Activated T-helper 17 cell treated with anti-CD3 and anti-CD28 coated beads, Interleukin-2, amount 50 U/mL, for 72 hours (primary cell): ENCODE measurements around the gene RAX. TPM values are rescaled to one million over a fixed set of nuclear protein-coding genes. Genes with fewer than 3 reads are reported as not detected.

Experiments
- ATAC-seq: fragments of 150-1000 bp; cut with Tn5 transposase; replicated peaks from 2 replicates; pipeline ENCODE4 v1.10.0; 2021; ENCODE audit warnings: mild to moderate bottlenecking, moderate library complexity
- H3K27ac Mint-ChIP-seq: one replicate; pipeline ENCODE4 v1.8.0; 2022; ENCODE audit warnings: mixed read lengths
- H3K27me3 Mint-ChIP-seq: one replicate; pipeline ENCODE4 v1.8.0; 2022; ENCODE audit warnings: mixed read lengths
- H3K36me3 Mint-ChIP-seq: one replicate; pipeline ENCODE4 v1.8.0; 2022; ENCODE audit warnings: low read depth, mild to moderate bottlenecking, mixed read lengths
- H3K4me1 Mint-ChIP-seq: one replicate; pipeline ENCODE4 v1.8.0; 2022; ENCODE audit warnings: mixed read lengths
- H3K4me3 Mint-ChIP-seq: one replicate; pipeline ENCODE4 v1.8.0; 2022; ENCODE audit warnings: mild to moderate bottlenecking, mixed read lengths
- H3K9me3 Mint-ChIP-seq: one replicate; pipeline ENCODE4 v1.8.0; 2022; ENCODE audit warnings: mixed read lengths
- total RNA-seq, 2 donors: library from RNA; stranded (reverse); gene quantifications; one replicate each; pipeline ENCODE4 v1.2.3, GENCODE V29; 2022

The RAX gene
- total RNA-seq, 2 donors from 2014 or later = 0.24 TPM; not detected in 1

DNA sequence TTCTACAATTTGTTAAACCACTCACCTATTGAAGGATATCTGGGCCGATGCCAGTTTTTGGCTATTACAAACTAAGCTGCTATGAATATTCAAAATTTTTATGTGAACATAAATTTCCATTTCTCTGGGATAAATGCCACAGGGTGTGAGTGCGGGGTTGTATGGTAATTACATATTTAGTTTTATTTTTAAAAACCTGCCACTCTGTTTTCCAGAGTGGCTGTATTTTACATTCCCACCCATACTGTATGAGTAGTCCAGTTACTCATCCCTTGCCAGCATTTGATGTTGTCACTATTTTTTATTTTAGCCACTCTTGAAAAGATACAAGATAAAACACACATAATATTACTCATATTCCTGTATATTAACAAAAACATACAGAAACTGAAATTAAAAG, 30.3 kb downstream of the RAX start:
- Mint-ChIP-seq H3K27me3 (peaks cover 33% of the 10 kb centered on the region), H3K9me3 (peaks cover 3% of the 10 kb centered on the region), H3K4me1 (no peaks in the 10 kb centered on the region), H3K27ac (no peak overlapping the region), H3K36me3 (no peaks in the 10 kb centered on the region), H3K4me3 (no peak overlapping the region)
- no peak for ATAC-seq

DNA sequence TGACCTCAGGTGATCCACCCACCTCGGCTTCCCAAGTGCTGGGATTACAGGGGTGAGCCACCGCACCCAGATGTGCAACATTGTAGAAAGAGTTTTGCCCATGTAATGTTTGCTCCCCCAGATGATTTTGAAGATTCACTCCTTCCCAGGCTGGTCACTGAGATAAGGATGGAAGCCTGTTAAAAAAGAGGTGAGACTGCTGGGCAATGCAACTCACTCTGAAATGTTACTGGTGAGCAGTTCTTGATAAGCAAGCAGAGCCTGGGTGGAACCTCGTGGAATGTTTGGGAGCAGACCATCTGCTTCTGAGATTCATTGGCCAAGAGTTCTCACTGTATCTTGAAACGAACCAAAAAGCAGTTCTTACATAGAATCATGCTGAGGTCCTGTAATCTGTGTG, 33.6 kb downstream of the RAX start:
- ATAC-seq = no peak
- no peak overlapping the region for H3K4me3 Mint-ChIP-seq
- peaks cover 3% of the 10 kb centered on the region for H3K9me3 Mint-ChIP-seq
- peaks cover 19% of the 10 kb centered on the region for H3K27me3 Mint-ChIP-seq
- H3K4me1 Mint-ChIP-seq = no peaks in the 10 kb centered on the region
- no peaks in the 10 kb centered on the region for H3K36me3 Mint-ChIP-seq
- no peak overlapping the region for H3K27ac Mint-ChIP-seq

DNA sequence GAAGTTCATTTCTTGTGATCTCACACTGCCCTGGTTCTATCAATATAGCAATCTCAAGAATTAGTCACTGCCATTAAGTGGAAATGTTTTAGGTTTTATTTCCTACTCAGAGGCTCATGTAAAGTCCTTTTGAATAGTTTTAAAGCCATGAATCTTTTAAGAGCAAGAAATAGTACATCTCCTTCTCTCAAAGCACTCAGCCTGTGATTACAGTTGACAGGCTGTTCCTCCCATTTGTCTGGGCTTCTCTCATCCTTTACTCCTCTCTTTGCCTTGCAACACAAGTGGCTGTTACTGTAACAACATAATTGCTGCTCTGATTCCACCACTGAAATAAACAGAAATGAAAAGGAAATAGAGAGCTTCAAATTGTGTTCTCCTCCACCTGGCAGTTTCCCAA, 34.9 kb downstream of the RAX start:
- no peak overlapping the region for H3K27ac Mint-ChIP-seq

DNA sequence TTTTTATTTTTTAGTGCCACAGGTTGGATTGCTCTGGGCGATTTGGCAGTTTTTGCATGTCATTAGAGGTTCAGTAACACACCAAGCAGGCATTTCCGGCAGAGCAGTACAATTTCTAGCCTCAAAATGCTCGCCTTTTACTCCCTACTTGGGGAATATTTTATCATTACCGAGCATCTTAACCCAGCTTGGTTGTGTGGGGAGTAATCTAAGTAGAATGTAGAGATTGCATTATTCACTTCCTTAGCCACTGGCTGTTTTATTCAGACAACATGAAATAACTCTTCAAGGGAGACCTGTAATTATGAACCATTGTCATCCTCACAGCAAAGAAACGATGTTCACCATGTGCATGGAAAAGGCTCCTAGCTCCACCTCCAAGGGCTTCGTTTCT, 40.2 kb downstream of the RAX start:
- Mint-ChIP-seq H3K4me1 (no peaks in the 10 kb centered on the region), H3K27me3 (peaks cover 41% of the 10 kb centered on the region), H3K36me3 (no peaks in the 10 kb centered on the region), H3K9me3 (no peaks in the 10 kb centered on the region), H3K27ac (no peak overlapping the region), H3K4me3 (no peak overlapping the region)
- ATAC-seq = no peak

More for the DNA sequence above, 34.9 kb downstream of the RAX start:
- Mint-ChIP-seq H3K9me3 (peaks cover 3% of the 10 kb centered on the region), H3K4me1 (no peaks in the 10 kb centered on the region), H3K27me3 (peaks cover 19% of the 10 kb centered on the region), H3K36me3 (no peaks in the 10 kb centered on the region), H3K4me3 (no peak overlapping the region)
- ATAC-seq = no peak

DNA sequence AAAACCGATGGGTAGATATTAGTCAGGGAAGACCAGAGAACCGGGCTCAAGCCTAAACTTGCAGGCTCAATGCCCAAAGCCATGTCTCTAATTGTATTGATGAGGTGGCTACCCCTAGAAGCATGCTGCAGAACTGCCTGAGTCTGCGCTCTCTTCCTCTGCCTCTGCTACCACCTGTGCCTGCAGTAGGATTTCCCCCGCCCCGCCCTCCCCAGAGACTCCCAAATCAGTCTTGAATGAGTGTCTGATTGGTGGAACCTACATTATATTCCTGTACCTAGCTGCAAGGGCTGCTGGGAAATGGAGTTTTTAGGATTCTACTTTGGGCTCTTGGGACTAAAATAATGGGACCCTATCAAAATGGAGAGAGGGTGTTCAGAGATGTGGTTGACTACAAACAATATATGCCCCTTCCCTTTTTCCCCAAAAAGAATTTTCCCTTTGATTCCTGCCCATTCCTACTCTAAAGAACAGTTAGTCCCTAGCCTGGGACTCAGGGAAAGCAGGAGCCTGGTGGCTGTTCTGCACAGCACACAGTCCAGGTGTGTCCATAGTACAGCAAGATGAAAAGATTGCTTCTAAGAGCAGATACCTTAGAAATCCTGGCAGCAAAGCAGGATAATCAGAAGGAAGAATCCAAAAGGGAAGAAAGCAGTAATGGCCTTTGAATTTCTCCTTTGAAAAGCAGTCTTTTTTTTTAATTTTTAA, 40.8 kb downstream of the RAX start:
- no peaks in the 10 kb centered on the region for H3K4me1 Mint-ChIP-seq
- H3K36me3 Mint-ChIP-seq = no peaks in the 10 kb centered on the region
- H3K4me3 Mint-ChIP-seq = no peak overlapping the region
- ATAC-seq = no peak
- H3K27me3 Mint-ChIP-seq = peaks cover 43% of the 10 kb centered on the region
- no peak overlapping the region for H3K27ac Mint-ChIP-seq
- H3K9me3 Mint-ChIP-seq = no peaks in the 10 kb centered on the region

GRCh38 chr18:59231877-59232276, 41.4 kb downstream of the RAX start:
- Mint-ChIP-seq H3K9me3 (no peaks in the 10 kb centered on the region), H3K4me3 (no peak overlapping the region), H3K27me3 (peaks cover 48% of the 10 kb centered on the region), H3K36me3 (no peaks in the 10 kb centered on the region), H3K4me1 (no peaks in the 10 kb centered on the region), H3K27ac (no peak overlapping the region)
- no peak for ATAC-seq

GRCh38 chr18:59231114-59231513, 42.1 kb downstream of the RAX start:
- no peak overlapping the region for H3K4me3 Mint-ChIP-seq
- H3K4me1 Mint-ChIP-seq = no peaks in the 10 kb centered on the region
- H3K27me3 Mint-ChIP-seq = peaks cover 49% of the 10 kb centered on the region
- no peaks in the 10 kb centered on the region for H3K36me3 Mint-ChIP-seq
- H3K9me3 Mint-ChIP-seq = no peaks in the 10 kb centered on the region
- H3K27ac Mint-ChIP-seq = no peak overlapping the region
- no peak for ATAC-seq

DNA sequence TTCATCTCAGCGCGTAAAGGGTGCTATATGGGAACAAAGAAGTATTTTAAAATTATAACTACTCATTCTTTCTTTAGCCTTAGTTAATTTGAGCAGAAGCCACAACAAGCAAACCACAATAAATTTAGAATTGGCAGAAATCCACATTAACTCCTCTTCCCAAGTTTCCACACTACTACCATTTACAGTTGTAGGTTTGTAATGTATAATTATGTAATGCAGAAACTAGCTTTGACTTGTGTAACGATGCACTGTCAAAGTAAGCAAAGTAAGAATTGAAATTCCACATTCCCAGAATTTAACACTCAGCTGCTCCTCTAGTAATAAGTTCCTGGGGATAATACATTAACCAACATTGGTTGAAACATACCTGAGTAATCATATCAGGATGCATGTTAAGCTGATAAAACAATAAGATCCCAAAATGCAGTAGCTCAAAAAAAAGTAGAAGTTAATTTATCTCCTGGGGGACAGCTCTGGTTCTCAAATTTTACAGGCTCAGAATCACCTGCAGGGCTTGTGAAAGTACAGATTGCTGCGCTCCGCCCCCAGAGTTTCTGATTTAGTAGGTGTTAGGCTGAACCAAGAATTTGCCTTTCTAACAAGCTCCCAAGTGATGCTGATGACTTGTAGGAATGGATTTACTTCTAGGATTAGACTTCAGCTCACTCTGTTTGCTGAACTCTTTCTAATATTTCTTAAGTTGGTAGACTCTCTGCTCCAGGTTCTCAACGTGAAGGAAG, 43.4 kb downstream of the RAX start:
- no peaks in the 10 kb centered on the region for H3K4me1 Mint-ChIP-seq
- peaks cover 52% of the 10 kb centered on the region for H3K27me3 Mint-ChIP-seq
- H3K9me3 Mint-ChIP-seq = no peaks in the 10 kb centered on the region
- no peak for ATAC-seq
- no peak overlapping the region for H3K27ac Mint-ChIP-seq
- H3K4me3 Mint-ChIP-seq = no peak overlapping the region
- no peaks in the 10 kb centered on the region for H3K36me3 Mint-ChIP-seq

- Mint-ChIP-seq H3K36me3 (no peaks in the 10 kb centered on the region), H3K27me3 (peaks cover 52% of the 10 kb centered on the region), H3K4me1 (no peaks in the 10 kb centered on the region), H3K9me3 (no peaks in the 10 kb centered on the region), H3K27ac (no peak overlapping the region), H3K4me3 (no peak overlapping the region)
- ATAC-seq = no peak
Measured at GRCh38 chr18:59229191-59229590, 44.1 kb downstream of the RAX start.

DNA sequence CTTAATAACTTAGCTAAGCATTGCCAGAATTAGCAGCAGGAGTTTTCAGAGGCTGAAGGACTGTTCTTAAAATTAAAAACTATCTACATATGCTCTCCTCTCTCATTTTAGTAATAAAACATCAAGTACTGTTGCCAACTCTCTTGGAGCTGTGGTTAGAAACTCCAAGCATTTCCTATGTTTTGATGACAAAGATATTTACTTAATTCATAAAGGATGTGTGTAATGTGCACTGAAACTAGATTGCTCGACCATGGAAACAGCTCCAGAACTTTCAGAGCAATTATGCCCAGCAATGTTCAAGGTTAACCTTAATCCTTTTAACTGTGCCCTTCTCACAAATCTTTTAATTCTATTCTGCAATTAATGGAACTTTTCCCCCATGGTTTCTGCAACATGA, 44.9 kb downstream of the RAX start:
- peaks cover 59% of the 10 kb centered on the region for H3K27me3 Mint-ChIP-seq
- no peak overlapping the region for H3K27ac Mint-ChIP-seq
- H3K36me3 Mint-ChIP-seq = no peaks in the 10 kb centered on the region
- no peaks in the 10 kb centered on the region for H3K4me1 Mint-ChIP-seq
- no peak overlapping the region for H3K4me3 Mint-ChIP-seq
- no peak for ATAC-seq
- no peaks in the 10 kb centered on the region for H3K9me3 Mint-ChIP-seq

GRCh38 chr18:59222341-59222740, 50.9 kb downstream of the RAX start:
- ATAC-seq = no peak
- H3K4me3 Mint-ChIP-seq = no peak overlapping the region
- H3K9me3 Mint-ChIP-seq = no peaks in the 10 kb centered on the region

DNA sequence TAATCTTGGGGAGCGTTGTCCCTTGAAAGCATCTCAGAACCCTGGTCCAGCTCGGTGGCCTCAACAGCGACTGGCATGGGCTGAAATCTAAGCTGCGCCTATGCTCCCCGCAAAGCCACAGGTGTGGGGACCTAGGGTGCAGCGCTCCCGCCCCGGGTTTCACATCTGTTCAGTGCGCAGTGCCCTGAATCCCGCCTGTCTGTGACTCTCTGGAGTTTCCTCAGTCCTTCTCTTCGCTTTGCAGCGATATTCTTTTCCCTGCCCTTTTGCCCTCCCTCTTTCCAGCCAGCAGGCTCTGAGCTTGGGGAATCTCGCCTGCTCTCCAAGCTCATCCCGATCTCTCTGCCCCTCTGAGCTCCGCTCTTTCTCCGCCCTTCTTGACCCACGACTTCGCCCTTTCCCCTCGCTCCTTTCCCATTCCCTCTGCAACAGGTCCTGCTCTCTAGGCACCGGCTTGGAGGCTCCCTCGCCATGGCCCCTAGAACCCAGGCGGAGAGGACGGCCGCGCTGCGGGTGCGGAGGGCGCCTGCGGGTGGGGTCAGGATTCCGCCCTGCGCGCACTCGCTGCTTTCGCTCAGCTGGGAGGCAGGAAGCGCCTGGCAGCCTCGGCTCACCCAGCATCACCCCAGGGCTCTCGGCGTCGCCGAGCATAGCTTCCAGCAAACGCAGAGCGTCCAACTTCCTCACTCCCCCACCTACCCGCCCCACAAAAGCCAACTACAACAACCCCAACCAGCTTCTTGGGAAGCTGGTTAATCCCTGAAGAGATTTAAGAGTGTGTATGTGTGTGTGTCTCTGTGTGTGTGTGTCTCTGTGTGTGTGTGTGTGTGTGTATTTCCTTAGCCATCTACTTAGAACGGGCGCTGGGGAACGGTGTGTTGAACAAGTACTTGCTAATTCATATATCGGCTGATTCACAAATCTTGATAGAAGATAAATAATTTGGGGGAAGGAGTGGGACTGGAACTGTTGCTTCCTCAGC, 52.2 kb downstream of the RAX start:
- H3K36me3 Mint-ChIP-seq = no peaks in the 10 kb centered on the region
- peak overlapping the region; percentile 19 for H3K4me3 Mint-ChIP-seq
- H3K4me1 Mint-ChIP-seq = peaks cover 8% of the 10 kb centered on the region
- H3K27ac Mint-ChIP-seq = no peak overlapping the region
- H3K27me3 Mint-ChIP-seq = peaks cover 69% of the 10 kb centered on the region
- H3K9me3 Mint-ChIP-seq = no peaks in the 10 kb centered on the region
- no peak for ATAC-seq

More at GRCh38 chr18:59222341-59222740, 50.9 kb downstream of the RAX start:
- Mint-ChIP-seq H3K27ac (no peak overlapping the region), H3K36me3 (no peaks in the 10 kb centered on the region), H3K27me3 (peaks cover 71% of the 10 kb centered on the region), H3K4me1 (peaks cover 8% of the 10 kb centered on the region)

- peaks cover 63% of the 10 kb centered on the region for H3K27me3 Mint-ChIP-seq
- peaks cover 8% of the 10 kb centered on the region for H3K4me1 Mint-ChIP-seq
- no peak overlapping the region for H3K27ac Mint-ChIP-seq
- no peaks in the 10 kb centered on the region for H3K36me3 Mint-ChIP-seq
- no peak for ATAC-seq
- H3K4me3 Mint-ChIP-seq = peak overlapping the region; percentile 19
- H3K9me3 Mint-ChIP-seq = no peaks in the 10 kb centered on the region
Measured at GRCh38 chr18:59220164-59220783, 53.0 kb downstream of the RAX start.

GRCh38 chr18:59219672-59220163, 53.5 kb downstream of the RAX start, which contains the start of gene GRP:
Gene GRP (plus strand): TSS chr18:59220158. CDS start chr18:59220266, 108 bp downstream.
- H3K4me3 Mint-ChIP-seq = peak within 1 kb of the TSS; percentile 19
- no peak for ATAC-seq
- H3K27me3 Mint-ChIP-seq = peaks cover 67% of the 10 kb centered on the region
- H3K4me1 Mint-ChIP-seq = peaks cover 8% of the 10 kb centered on the region
- no peaks in the 10 kb centered on the region for H3K9me3 Mint-ChIP-seq
- H3K27ac Mint-ChIP-seq = no peak within 1 kb of the TSS
- H3K36me3 Mint-ChIP-seq = no peaks in the 10 kb centered on the region
